Astrocyte of the spinal cord (primary cell): ENCODE results near the gene ICAM1.
A peak's percentile ranks its signal among the peaks of the same experiment; 100 is the strongest.

ENCODE experiments used
- DNase-seq: peaks from one replicate; pipeline ENCODE4 v3.0.0; 2011; ENCODE audit warnings: low read depth, low spot score
- H3K4me3 ChIP-seq: 2 replicates; pipeline ENCODE4 v1.5.1; 2011; ENCODE audit warnings: low read depth, mild to moderate bottlenecking, low read length, moderate library complexity
- in situ Hi-C: cut with HindIII; loops from 2 replicates; pipeline ENCODE4 v1.10.0; 2017; ENCODE audit warnings: low sequenced_read_pairs
- TF ChIP-seq, protein P1 (sequence below): IDR thresholded peaks from 2 replicates; pipeline ENCODE4 v1.5.1; 2012; ENCODE audit warnings: low read depth, mild to moderate bottlenecking, low read length, inconsistent platforms

The ICAM1 gene

DNA sequence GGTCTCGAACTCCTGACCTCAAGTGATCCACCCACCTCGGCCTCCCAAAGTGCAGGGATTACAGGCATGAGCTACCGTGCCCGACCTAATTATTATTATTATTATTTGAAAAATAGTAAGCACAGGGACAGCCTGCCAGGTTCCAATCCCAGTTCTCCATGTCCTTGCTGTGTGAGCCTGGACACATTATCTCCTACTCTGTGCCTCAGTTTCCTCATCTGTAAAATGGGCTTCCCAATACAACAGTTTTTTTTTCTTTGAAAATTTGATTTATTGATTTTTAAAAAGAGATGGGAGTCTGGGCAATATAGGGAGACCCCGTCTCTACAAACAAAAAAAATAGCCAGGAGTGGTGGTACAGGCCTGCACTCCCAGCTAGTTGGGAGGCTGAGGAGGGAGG is 35.4 kb downstream of the ICAM1 start:
- DNase-seq: no peak
- in situ Hi-C loops: no loop called here
- TF ChIP-seq, protein P1, sequence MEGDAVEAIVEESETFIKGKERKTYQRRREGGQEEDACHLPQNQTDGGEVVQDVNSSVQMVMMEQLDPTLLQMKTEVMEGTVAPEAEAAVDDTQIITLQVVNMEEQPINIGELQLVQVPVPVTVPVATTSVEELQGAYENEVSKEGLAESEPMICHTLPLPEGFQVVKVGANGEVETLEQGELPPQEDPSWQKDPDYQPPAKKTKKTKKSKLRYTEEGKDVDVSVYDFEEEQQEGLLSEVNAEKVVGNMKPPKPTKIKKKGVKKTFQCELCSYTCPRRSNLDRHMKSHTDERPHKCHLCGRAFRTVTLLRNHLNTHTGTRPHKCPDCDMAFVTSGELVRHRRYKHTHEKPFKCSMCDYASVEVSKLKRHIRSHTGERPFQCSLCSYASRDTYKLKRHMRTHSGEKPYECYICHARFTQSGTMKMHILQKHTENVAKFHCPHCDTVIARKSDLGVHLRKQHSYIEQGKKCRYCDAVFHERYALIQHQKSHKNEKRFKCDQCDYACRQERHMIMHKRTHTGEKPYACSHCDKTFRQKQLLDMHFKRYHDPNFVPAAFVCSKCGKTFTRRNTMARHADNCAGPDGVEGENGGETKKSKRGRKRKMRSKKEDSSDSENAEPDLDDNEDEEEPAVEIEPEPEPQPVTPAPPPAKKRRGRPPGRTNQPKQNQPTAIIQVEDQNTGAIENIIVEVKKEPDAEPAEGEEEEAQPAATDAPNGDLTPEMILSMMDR: no peak
- no peak overlapping the region for H3K4me3 ChIP-seq

DNA sequence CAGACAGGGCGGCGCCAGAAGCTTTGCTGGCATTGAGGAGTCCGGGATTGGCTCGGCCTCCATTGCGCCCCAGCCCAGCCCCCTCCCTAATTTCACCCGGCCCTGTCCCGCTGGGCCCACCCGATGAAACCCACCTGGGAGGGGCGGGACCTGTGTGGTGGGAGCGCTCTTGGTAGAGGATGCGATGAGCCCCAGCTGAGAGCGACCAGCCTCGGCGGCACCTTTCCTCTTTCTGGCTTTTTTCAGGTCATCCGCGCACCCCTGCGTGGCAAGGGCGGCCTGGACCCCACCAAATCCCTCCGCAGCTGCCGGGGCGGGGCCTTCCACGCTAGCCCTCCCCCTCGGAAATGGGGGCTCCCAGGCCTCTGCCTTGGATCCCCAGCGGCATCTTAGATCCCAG is 38.5 kb downstream of the ICAM1 start, which contains the start of gene ZGLP1:
Gene ZGLP1, minus strand, starts transcription at position 393 of the 400 bp plus-strand sequence.
- no peak for DNase-seq
- TF ChIP-seq, protein P1: no peak

DNA sequence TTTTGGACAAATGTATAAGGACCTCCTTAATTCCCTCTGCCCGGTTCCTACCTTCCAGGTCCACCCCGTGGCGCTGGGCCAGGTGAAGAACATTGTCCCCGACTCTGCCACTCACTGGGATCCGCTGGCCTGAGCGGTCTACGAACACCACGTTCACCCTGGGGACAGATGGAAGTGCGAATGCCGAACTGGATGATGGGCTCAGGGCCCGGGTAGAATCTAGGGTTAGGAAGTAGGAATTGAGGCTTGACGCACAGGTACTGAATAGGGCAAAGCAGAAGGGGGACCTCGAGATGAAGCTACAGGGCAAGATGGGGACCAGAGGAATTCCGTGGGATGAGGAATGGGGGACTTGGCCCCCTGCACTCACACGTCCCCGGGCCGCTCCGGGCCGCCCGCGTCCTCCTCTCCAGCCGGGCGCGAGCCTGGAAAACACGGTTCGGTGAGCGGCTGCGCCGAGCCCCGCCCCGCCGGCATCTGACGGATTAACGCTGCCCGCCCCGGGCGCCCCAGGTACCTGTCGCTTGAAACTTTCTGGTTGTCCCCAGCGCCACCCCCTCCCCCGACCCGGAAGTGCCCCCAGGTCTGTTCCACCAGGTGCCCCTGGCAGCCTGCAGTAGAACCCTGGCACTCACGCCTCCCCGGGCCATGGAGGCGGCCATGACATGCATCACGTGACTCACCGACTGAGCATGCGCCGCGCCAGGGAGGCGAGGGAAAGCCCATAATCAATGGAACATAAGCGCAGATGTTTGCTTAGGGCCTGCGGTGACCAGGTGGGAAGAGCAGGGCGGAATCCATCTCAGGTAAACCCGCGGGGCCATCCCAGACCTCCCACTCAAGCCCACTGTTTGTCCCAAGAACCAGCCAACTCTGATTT is 44.7 kb downstream of the ICAM1 start, which contains the start of gene FDX2:
Gene FDX2, minus strand, starts transcription at position 681 of the 880 bp plus-strand sequence. Its CDS starts 19 bp downstream, at position 662.
- peak; percentile 77 for DNase-seq
- H3K4me3 ChIP-seq: peak within 1 kb of the TSS; percentile 82
- TF ChIP-seq, protein P1: no peak
- in situ Hi-C loops: no loop called here

More for the DNA sequence above, 38.5 kb downstream of the ICAM1 start, which contains the start of gene ZGLP1:
- in situ Hi-C loops: no loop called here
- H3K4me3 ChIP-seq: no peak within 1 kb of the TSS

DNA sequence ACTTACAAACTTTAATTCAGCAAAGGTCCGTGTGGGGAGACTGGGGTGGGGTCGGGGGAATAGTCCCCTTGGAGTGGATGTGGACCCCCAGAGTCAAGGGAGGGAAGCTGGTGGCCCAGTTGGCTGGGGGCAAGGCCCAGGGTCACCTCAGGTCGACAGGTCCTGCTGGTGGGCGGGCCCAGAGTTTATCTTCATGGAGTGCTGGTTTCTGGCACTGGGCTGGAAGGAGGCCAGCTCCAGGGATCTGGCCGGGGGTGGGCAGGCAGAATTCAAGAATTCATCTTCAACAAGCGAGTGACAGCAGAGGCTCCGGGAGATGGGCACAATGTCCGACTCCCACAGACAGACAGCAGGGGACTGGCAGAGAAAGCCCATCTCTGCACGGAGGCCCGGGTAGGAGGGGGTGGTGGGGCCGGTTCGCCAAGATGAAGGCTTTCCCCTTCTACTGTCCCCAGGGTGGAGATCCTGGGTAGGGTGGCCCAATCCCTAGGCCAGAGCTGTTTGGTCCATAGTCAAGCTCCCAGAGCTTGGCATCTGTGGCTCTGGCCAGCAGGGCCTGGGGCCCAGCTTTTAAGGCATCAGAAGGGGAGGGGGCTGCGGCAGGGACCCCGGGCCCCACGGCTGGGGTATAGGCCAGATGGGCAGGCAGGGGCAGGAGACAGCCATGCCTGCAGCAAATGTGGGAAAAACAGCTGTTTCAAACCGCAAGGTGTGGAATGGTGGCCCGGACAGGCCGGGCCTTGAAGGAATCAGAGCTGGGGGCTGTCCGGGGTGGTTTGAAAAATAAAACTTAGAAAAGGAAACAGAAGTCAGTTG is 45.5 kb downstream of the ICAM1 start:
- in situ Hi-C loops: no loop called here
- TF ChIP-seq, protein P1: no peak
- no peak for DNase-seq
- H3K4me3 ChIP-seq: peak overlapping the region; percentile 82

DNA sequence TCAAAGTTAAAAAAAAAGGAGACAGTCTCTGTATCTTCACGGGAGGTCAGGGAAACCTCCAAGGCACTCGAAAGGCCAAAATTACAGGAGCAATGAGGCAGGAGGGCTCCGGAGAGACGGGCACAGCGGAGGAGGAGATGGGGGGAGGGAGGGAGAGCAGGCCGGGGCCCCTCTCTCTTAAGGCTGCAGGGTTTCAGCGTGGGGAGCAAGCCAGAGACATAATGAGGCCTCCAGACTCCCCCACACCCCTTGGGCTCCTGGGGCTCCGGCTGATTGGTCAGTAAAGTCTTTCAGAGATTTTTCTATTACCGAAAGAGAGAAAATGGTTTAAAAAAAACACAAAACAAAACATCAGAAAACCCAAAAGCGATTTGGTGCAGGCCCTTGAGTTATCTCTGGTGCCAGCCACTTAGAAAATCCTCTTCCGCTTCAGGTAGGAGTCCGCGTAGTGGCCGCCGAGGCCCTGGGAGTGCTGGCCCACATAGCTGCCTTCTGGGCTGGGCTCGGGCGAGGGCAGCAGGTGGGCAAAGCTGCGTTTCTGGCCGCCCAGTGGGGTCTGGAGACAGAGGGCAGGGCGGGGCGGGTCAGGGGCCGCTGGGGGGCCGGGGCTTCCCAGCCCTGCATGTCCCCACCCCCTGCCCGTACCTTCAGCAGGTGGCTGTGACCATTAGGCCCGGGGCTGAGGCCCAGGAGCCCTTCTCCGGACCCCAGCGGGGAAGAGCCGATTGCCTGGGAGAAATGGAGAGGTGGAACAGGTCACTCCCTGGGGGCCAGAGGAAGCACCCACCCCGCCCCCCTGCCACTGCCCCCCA is 46.3 kb downstream of the ICAM1 start:
- DNase-seq: no peak
- no peak overlapping the region for H3K4me3 ChIP-seq
- in situ Hi-C loops: no loop called here
- TF ChIP-seq, protein P1: no peak

DNA sequence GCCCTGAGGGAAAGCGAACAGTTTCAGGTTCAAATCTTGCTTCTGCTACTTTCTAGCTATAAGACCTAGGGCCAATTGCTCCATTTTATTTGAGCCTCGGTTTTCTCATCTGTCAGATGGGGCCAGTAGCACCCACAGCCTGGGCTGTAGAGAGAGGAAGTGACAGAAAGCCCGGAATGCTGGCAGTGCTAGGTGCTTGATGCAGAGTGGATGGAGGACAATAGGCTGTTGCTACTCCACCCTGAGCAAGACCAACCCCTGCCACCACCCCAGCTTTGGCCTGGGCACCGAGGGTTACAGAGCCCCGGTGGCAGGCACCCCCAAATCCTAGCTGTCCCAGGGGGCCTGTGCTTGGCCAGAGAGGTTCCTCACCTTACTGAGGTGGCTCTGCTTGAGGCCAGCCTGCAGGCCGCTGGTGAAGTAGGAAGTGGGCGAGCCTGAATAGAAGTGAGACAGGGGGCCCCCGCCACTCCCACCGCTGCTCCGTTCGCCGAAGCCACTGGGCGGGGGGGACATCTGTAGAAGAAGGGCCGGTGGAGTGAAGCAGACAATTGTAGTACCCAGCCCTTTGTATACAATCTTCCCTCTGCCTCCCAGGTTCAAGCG is 47.0 kb downstream of the ICAM1 start:
- in situ Hi-C loops: no loop called here
- TF ChIP-seq, protein P1: no peak
- DNase-seq: no peak
- H3K4me3 ChIP-seq: no peak overlapping the region
